ENCODE results near the gene SLC47A1. TPM values are rescaled to one million over a fixed set of nuclear protein-coding genes. Genes with fewer than 3 reads are reported as not detected.

The SLC47A1 gene
- total and polyA plus RNA-seq, 9 of the 15 experiments (the other 6 are each of a cell fraction or from before 2014, with no cell fraction given) = not detected

- no peaks in the 10 kb centered on the region for H3K9me3 ChIP-seq (replicated peaks; ENCODE audit: control insufficient read depth, insufficient read depth, low read depth, low read length)
- H3K4me2 ChIP-seq (ENCODE audit: insufficient read depth, low read length) = no peak overlapping the region
- intact Hi-C loops (cut with micrococcal nuclease) (no loop called here), in situ Hi-C loops (cut with MboI) (no loop called here)
- H3K27me3 ChIP-seq (ENCODE audit: control insufficient read depth in 2 of 2, insufficient read depth in 2 of 2, low read length in 2 of 2) = peaks cover 0 to 37% of the 10 kb centered on the region in 2 experiments; a peak in 4 of 5 replicates
- H3K9ac ChIP-seq (ENCODE audit: insufficient read depth in 1 of 2, low read depth in 2 of 2, low read length in 2 of 2) = no peak overlapping the region
- 9% methylated on average over 26 of the region's 30 CpGs for WGBS (ENCODE audit: insufficient coverage, low coverage, missing lambda C conversion rate)
- ATAC-seq (no peak), DNase-seq (ENCODE audit: extremely low read depth in 1 of 4, low spot score in 3 of 4) (no peak), FAIRE-seq (no peak)
- no peaks in the 10 kb centered on the region for H3K36me3 ChIP-seq (ENCODE audit: control insufficient read depth, insufficient read depth, low read length)
- BruUV-seq (replicated peaks) = no TSS peak
- H3K4me3 ChIP-seq = no peak overlapping the region
- H4K20me1 ChIP-seq (replicated peaks; ENCODE audit: control insufficient read depth, insufficient read depth, low read length) = no peaks in the 10 kb centered on the region
- H2AFZ ChIP-seq (ENCODE audit: low read depth, low read length) = no peak overlapping the region
- H3K79me2 ChIP-seq (ENCODE audit: control insufficient read depth, insufficient read depth, low read length) = no peaks in the 10 kb centered on the region
- H3K27ac ChIP-seq (ENCODE audit: extremely low read depth, low read depth, low read length) = no peak overlapping the region
- no peaks in the 10 kb centered on the region for H3K9me1 ChIP-seq (ENCODE audit: control insufficient read depth, insufficient read depth, low read length)
- ChIA-PET CTCF (ENCODE audit: low intra/inter-chr PET ratio) (interaction anchor here (0.6 kb wide), 1 partner anchor 232 kb away, joined by 12 read pairs; no protein-coding TSS in a partner anchor), POLR2A (no interaction called here)
- H3K4me1 ChIP-seq (replicated peaks in 1 of 2; ENCODE audit: control insufficient read depth in 2 of 2, insufficient read depth in 2 of 2, low read length in 2 of 2) = no peaks in the 10 kb centered on the region
- TF ChIP-seq NR2F6 (CRISPR knock-in tag; IDR thresholded peaks at IDR 0.05) (no peak), ZNF785 (CRISPR knock-in tag; IDR thresholded peaks at IDR 0.05) (no peak), ZNF277 (CRISPR knock-in tag; IDR thresholded peaks at IDR 0.05; ENCODE audit: borderline replicate concordance) (no peak), ZNF347 (CRISPR knock-in tag; IDR thresholded peaks at IDR 0.05; ENCODE audit: low read depth) (no peak), ZNF311 (CRISPR knock-in tag; IDR thresholded peaks at IDR 0.05) (no peak), MTA1 (IDR thresholded peaks at IDR 0.05; ENCODE audit: borderline replicate concordance) (no peak), POLR2AphosphoS5 (IDR thresholded peaks at IDR 0.05; ENCODE audit: control insufficient read depth, insufficient read depth, low read depth, low read length) (no peak), HDAC1 (IDR thresholded peaks at IDR 0.05) (no peak), HDAC3 (IDR thresholded peaks at IDR 0.05; ENCODE audit: borderline replicate concordance, partially characterized antibody) (no peak), USF2 (CRISPR knock-in tag; IDR thresholded peaks at IDR 0.05) (no peak), JUND (IDR thresholded peaks at IDR 0.05; ENCODE audit: borderline replicate concordance, low read depth, low read length) (no peak), JUND (tag; IDR thresholded peaks at IDR 0.05; ENCODE audit: borderline replicate concordance, low read depth, low read length) (no peak), LEF1 (IDR thresholded peaks at IDR 0.05) (no peak), GTF2E2 (tag; IDR thresholded peaks at IDR 0.05) (no peak), VEZF1 (CRISPR knock-in tag; IDR thresholded peaks at IDR 0.05) (no peak), ZNF583 (CRISPR knock-in tag; IDR thresholded peaks at IDR 0.05) (no peak), CCNT2 (IDR thresholded peaks at IDR 0.05; ENCODE audit: borderline replicate concordance, extremely low read depth, insufficient read length, low read depth, low read length) (no peak), E2F6 (IDR thresholded peaks at IDR 0.05; ENCODE audit: borderline replicate concordance in 1 of 2, extremely low read depth in 1 of 2, insufficient read depth in 1 of 2, insufficient read length in 1 of 2, low read depth in 1 of 2, low read length in 1 of 2, poor library complexity in 1 of 2, severe bottlenecking in 1 of 2) (no peak)
Observed at GRCh38 chr17:19533036-19533717, 477 bp upstream of the SLC47A1 start.

All from K562 (cell line).